NCI-H1930 (cell line): Measurements from ENCODE around the gene F10.
"Not testable (repeated sequence)": the region's sequence is repeated elsewhere in the genome, so short reads cannot be mapped to it uniquely, and the experiment has no call there.

Experiments
- DNase-seq, 2 experiments: peaks; one replicate each; lab custom pipeline; 2025; lab: John Stamatoyannopoulos, UW

The F10 gene

GRCh38 chr13:113122550-113123225 is at the start of gene F10:
Gene F10, plus strand, starts transcription at chr13:113122799. Its CDS starts 57 bp downstream, at chr13:113122856.
- no peak for DNase-seq

DNA sequence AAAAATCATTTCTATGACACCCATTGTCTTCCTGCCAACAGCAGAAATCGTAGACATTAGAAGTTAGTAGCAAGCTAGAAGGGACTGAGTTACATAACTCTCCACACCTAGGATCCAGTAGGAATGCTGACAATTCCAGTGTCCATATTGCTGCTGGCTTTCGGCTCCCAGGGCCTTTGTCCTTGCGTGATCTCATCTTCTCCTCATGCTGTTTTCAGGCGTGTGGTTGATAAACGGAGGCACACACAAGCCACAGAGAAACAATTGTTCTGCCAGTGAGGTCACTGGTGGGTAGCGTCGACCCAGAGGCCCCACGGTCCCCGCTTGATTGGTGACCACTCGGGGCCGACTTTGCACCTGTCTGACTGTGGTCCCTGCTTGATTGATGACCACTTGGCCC is 48.7 kb upstream of the F10 start:
- DNase-seq: no peak

GRCh38 chr13:113074401-113074800 is 48.2 kb upstream of the F10 start:
- DNase-seq: no peak

GRCh38 chr13:113074876-113075275 is 47.7 kb upstream of the F10 start:
- no peak for DNase-seq

GRCh38 chr13:113075711-113076110 is 46.9 kb upstream of the F10 start:
- no peak for DNase-seq

- no peak for DNase-seq
Observed at GRCh38 chr13:113076681-113077401, 45.8 kb upstream of the F10 start.

- DNase-seq: no peak
Observed at GRCh38 chr13:113077566-113077952, 45.0 kb upstream of the F10 start.

DNA sequence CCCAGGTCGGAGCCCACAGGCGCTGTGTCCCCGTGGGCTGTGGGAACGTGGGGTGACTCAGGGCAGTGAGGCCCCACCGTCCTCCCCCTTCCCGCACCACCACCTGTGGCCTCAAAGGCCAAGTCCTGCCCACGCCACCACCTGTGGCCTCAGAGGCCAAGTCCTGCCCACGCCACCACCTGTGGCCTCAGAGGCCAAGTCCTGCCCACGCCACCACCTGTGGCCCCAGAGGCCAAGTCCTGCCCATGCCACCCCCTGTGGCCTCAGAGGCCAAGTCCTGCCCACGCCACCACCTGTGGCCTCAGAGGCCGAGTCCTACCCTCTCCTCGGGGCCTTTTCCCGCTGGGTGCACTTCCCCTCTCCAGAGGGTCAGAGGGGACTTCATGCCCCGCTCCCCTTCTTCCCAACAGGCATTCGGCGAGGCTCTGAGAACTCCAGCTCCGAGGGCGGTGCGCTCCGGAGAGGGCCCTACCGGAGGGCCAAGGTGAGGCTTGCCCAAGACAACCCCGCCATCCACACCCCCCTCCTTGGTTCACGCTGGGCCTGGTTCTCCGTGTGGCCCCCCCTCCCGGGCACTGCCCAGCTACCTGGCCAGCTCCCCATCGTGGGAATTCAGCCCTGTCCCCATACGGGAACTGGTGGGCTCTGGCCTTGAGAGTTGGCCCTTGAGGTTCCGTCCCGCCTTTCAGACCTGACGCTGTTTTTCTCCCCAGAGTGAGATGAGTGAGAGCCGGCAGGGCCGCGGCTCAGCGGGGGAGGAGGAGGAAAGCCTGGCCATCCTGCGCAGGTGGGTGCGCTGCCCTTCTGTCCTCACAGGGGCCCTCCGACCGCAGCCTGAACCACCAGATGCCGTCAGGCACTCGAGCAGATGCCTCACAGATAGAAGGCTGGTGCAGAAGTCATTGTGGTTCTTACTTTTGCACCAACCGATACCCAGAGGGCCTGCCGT is 44.4 kb upstream of the F10 start:
- DNase-seq: no peak

DNA sequence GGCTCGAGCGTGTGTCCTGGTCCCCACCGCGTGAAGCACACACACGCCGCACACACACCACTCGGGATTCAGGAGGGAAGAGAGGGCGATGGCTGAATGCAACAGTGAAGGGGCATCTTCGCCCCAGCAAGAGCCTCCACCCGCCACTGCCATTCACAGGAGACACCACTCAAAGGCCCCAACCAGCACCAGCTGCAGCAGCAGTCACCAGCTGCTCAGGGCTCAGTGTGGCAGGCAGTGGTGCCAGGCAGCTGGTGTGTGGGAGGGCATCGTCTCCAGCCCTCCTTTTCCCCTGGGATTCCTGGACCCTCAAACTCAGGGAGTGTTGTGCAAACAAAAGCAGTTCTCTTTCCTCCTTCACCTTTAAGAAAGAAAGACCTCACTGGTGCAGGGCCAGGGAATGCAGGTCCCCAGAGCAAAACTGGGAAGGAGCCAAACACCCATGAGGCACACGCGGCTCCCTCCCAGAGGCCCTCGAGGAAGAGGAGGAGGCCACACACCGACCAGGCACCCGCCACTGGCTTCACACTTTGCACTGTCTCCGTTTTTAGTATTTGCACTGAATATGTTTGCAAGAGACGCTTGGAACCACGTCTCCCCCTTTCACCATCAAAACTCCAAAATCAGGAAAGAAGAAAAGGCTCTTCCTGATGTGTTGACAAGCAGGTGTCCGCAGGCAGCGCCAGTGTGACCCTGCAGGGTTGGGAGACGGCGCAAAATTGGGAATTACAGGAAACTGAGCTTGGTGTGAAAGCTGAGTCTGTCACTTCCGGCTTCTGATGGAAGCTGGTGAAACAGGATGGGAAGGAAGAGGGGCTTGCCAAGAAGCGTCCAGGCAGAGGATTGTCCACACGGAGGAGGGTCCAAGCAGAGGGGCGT is 43.5 kb upstream of the F10 start:
- no peak for DNase-seq

- DNase-seq: not testable (repeated sequence)
Observed at GRCh38 chr13:113079781-113080080, 42.9 kb upstream of the F10 start.

- DNase-seq: no peak
Observed at GRCh38 chr13:113080361-113080831, 42.2 kb upstream of the F10 start.

GRCh38 chr13:113080901-113081521 is 41.6 kb upstream of the F10 start:
- no peak for DNase-seq

DNA sequence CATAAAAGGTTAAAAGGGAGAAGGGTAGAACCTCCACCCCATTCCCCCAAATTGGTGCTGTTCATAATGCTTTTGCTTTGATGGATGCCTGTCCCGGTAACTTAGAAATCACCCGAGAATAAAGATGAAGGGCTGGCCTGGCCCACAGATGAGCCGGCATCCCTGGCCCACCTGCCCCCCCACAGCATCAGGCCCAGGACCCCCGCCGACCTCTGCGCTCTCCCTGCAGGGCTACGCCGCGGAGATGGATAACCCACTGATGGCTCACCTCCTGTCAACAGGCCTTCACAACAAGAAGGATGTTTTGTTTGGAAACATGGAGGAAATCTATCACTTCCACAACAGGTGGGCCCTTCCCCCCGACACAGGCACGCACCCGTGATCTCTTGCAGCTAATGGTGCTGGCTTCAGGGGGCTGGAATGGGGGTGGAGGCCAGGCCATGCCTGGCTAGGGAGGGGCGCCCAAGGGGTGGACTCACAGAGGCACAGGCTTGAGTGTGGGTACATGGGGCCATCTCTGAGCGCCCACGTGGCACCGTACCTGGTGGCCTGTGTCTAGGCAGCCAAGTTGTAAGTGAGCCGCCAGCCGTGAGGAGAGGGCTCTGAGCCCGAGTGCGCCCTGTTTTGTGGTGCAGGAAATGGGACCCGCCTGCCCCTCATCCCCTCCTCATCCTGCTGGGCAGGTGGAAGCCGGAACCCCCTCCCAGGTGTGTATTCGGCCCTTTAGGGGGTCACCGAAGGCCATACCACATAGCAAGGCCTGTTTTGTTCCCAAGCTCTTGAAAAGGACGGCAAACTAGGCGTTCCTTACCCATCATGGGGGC is 40.2 kb upstream of the F10 start:
- no peak for DNase-seq

GRCh38 chr13:113083022-113083373 is 39.6 kb upstream of the F10 start:
- DNase-seq: no peak

DNA sequence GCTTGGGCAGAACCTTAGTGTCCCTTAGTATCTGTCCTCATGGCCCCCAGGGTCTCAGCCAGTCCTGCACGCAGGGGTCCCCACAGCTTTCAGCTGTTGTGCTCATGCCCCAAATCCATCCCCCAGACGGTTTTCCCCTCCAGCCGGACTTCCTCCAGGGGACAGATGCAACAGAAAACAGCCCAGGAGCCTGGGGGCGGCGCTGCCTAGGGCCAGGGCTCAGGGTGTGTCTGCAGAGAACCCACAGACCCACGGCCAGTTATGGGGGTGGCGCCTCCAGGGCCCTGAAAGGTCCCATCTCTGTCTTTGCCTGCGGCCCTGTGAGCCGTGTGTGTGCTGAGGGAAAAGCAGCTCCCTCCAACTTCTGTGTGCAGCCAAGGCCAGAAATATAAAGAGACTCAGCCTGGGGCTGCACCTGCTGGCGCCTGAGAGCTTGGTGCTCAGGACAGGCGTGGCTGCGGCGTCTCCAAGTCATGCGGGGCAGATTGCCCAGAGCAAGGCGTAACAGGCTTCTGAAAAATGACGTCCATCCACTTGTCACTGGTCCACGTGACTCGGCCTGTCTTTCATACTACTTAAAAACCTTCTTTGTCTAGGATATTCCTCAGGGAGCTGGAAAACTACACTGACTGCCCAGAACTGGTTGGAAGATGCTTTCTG is 39.1 kb upstream of the F10 start:
- no peak for DNase-seq

- DNase-seq: no peak
Observed at GRCh38 chr13:113084094-113084942, 38.3 kb upstream of the F10 start.

- no peak for DNase-seq
Observed at GRCh38 chr13:113084943-113085540, 37.6 kb upstream of the F10 start.

- no peak for DNase-seq
Observed at GRCh38 chr13:113086031-113086750, 36.4 kb upstream of the F10 start.
